HG03095 (cell line): ENCODE results near the gene DGKI.

ENCODE experiments used
- ATAC-seq: cut with Tn5 transposase; IDR thresholded peaks from one replicate; pipeline ENCODE4 v1.9.1; 2021; ENCODE audit warnings: moderate library complexity; ENCODE audit not compliant: unreplicated experiment

DGKI gene

GRCh38 chr7:137609500-137609899 lies 237.3 kb downstream of the DGKI start:
- ATAC-seq = no peak

- no peak for ATAC-seq
Measured at GRCh38 chr7:137606061-137606674, 240.6 kb downstream of the DGKI start.

GRCh38 chr7:137603043-137603442 lies 243.7 kb downstream of the DGKI start:
- no peak for ATAC-seq

GRCh38 chr7:137601642-137602041 lies 245.1 kb downstream of the DGKI start:
- ATAC-seq = no peak

GRCh38 chr7:137597856-137598255 lies 248.9 kb downstream of the DGKI start:
- ATAC-seq = no peak

GRCh38 chr7:137593115-137593711 lies 253.6 kb downstream of the DGKI start:
- no peak for ATAC-seq

GRCh38 chr7:137592232-137592896 lies 254.4 kb downstream of the DGKI start:
- peak; percentile 81 for ATAC-seq

GRCh38 chr7:137591421-137591837 lies 255.3 kb downstream of the DGKI start:
- ATAC-seq = no peak

GRCh38 chr7:137590756-137591305 lies 255.9 kb downstream of the DGKI start:
- no peak for ATAC-seq

GRCh38 chr7:137590071-137590755 lies 256.6 kb downstream of the DGKI start:
- ATAC-seq = no peak

- ATAC-seq = no peak
Measured at GRCh38 chr7:137587326-137587725, 259.4 kb downstream of the DGKI start.

GRCh38 chr7:137585591-137585990 lies 261.2 kb downstream of the DGKI start:
- ATAC-seq = no peak

- ATAC-seq = no peak
Measured at GRCh38 chr7:137583172-137583571, 263.6 kb downstream of the DGKI start.

- ATAC-seq = no peak
Measured at GRCh38 chr7:137579913-137580640, 266.7 kb downstream of the DGKI start.

- no peak for ATAC-seq
Measured at GRCh38 chr7:137578541-137578940, 268.2 kb downstream of the DGKI start.

- no peak for ATAC-seq
Measured at GRCh38 chr7:137577184-137577583, 269.6 kb downstream of the DGKI start.

- ATAC-seq = no peak
Measured at GRCh38 chr7:137576481-137576880, 270.3 kb downstream of the DGKI start.

GRCh38 chr7:137574812-137575211 lies 272.0 kb downstream of the DGKI start:
- ATAC-seq = no peak

GRCh38 chr7:137572056-137572784 lies 274.6 kb downstream of the DGKI start:
- no peak for ATAC-seq

- ATAC-seq = no peak
Measured at GRCh38 chr7:137564677-137565076, 282.1 kb downstream of the DGKI start.
